Thymus (tissue), 11 donors: ENCODE results near the gene MCOLN3. TPM values are rescaled to one million over a fixed set of nuclear protein-coding genes. Genes with fewer than 3 reads are reported as not detected.
A peak's percentile ranks its signal among the peaks of the same experiment; 100 is the strongest.

Experiments
- DNase-seq, 9 donors: peaks; one replicate each; pipeline ENCODE4 v3.0.0-alpha.2; 2013; ENCODE audit warnings: low spot score in 9 of 9, low read depth in 6 of 9, missing footprints in 1 of 9
- H3K27ac ChIP-seq, 2 donors: one replicate each; pipeline ENCODE4 v1.5.1; 2013; ENCODE audit warnings: control low read depth in 1 of 2, low read depth in 1 of 2, low read length in 1 of 2, mild to moderate bottlenecking in 1 of 2, moderate library complexity in 1 of 2
- H3K27me3 ChIP-seq, 2 donors: one replicate each; pipeline ENCODE4 v1.5.1; 2013; ENCODE audit warnings: low read length in 1 of 2; ENCODE audit not compliant: control insufficient read depth in 2 of 2, insufficient read depth in 1 of 2
- H3K36me3 ChIP-seq, 2 donors: one replicate each; pipeline ENCODE4 v1.5.1; 2013; ENCODE audit warnings: low read length in 1 of 2, mild to moderate bottlenecking in 1 of 2, moderate library complexity in 1 of 2; ENCODE audit not compliant: control insufficient read depth in 2 of 2, insufficient read depth in 2 of 2
- H3K4me1 ChIP-seq, 2 donors: one replicate each; pipeline ENCODE4 v1.5.1; 2013; ENCODE audit warnings: low read length in 2 of 2; ENCODE audit not compliant: control insufficient read depth in 2 of 2, insufficient read depth in 2 of 2
- H3K4me3 ChIP-seq, 2 donors: one replicate each; pipeline ENCODE4 v1.5.1; 2013; ENCODE audit warnings: low read length in 2 of 2, control low read depth in 1 of 2, mild to moderate bottlenecking in 1 of 2
- H3K9me3 ChIP-seq, 2 donors: one replicate each; pipeline ENCODE4 v1.5.1; 2013; ENCODE audit warnings: low read length in 1 of 2, mild to moderate bottlenecking in 1 of 2; ENCODE audit not compliant: control insufficient read depth in 2 of 2, insufficient read depth in 1 of 2
- WGBS: extraction: QIAGEN DNeasy Blood & Tissue Kit; methylation state at CpG from one replicate; pipeline ENCODE4 v1.1.7; 2013; 5-methylcytosine and 5-hydroxymethylcytosine counted together
- polyA plus RNA-seq: library from polyadenylated mRNA; stranded (reverse); fragments of 200-250 nt; gene quantifications from one replicate; pipeline ENCODE4 v1.2.3, GENCODE V29; 2013
- total RNA-seq: library from RNA; stranded (reverse); fragments of 120-200 nt; gene quantifications from one replicate; pipeline ENCODE4 v1.2.4, GENCODE V29; 2013
- donor health status: healthy.

Gene MCOLN3
- total and polyA plus RNA-seq, 2 donors, result 5.6 to 13.4 TPM

DNA sequence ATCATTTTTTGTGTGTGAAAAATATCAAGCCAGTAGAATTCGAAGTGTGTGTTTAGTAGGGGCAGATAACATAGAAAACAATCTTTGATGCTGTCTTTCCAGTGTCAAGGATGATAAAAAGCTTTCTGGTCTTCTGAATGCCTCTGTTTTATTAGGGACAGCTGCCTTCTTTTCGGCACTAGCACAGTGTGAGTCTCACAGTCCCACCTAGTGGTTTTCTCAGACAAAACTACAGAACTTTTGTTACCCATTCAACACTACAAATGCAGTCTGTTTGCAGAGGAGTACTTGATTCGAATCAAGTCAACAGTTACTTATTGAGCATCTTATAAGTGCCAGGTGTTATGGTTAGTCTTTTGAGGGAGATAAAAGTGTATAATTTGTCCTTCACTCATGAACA is 30.6 kb upstream of the MCOLN3 start:
- H3K27me3 ChIP-seq, result no peaks in the 10 kb centered on the region
- no peaks in the 10 kb centered on the region for H3K36me3 ChIP-seq
- 77% methylated on average over 3 of the region's 3 CpGs for WGBS
- H3K4me3 ChIP-seq, result no peak overlapping the region
- peaks cover 0 to 2% of the 10 kb centered on the region in 2 donors for H3K9me3 ChIP-seq
- no peak for DNase-seq
- H3K4me1 ChIP-seq, result no peaks in the 10 kb centered on the region
- no peak overlapping the region for H3K27ac ChIP-seq

- H3K9me3 ChIP-seq, result no peaks in the 10 kb centered on the region
- no peaks in the 10 kb centered on the region for H3K4me1 ChIP-seq
- H3K4me3 ChIP-seq, result no peak overlapping the region
- no peak for DNase-seq
- no peaks in the 10 kb centered on the region for H3K36me3 ChIP-seq
- H3K27me3 ChIP-seq, result no peaks in the 10 kb centered on the region
- 97% methylated on average over 3 of the region's 3 CpGs for WGBS
- H3K27ac ChIP-seq, result no peak overlapping the region
Observed at GRCh38 chr1:85074365-85074964, 26.2 kb upstream of the MCOLN3 start.

GRCh38 chr1:85070972-85071492 is 22.7 kb upstream of the MCOLN3 start:
- H3K9me3 ChIP-seq, result no peaks in the 10 kb centered on the region
- H3K27me3 ChIP-seq, result no peaks in the 10 kb centered on the region
- no peak overlapping the region for H3K27ac ChIP-seq
- DNase-seq, result no peak
- H3K4me3 ChIP-seq, result no peak overlapping the region
- H3K36me3 ChIP-seq, result no peaks in the 10 kb centered on the region
- no peaks in the 10 kb centered on the region for H3K4me1 ChIP-seq
- WGBS, result 97% methylated on average over 3 of the region's 3 CpGs

DNA sequence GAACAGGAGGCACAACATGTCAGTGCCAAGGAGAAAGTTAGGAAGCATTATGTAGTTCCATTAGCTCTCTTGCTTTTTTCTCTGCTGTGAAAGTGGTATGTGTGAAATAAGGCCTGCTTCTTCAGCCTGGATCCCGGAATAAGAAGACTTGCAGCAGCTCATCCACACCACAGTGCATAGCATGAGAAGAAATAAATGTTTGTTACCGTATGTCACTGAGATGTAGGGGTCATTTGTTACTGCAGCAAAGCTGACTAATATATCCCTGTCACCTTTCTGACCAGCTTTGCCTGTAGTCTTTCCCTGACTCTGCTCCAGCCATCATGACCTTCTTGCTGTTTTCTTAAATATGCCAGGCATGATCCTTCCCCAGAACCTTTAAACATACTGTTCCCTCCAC is 20.5 kb upstream of the MCOLN3 start:
- Histone ChIP-seq H3K27ac (no peak overlapping the region), H3K36me3 (no peaks in the 10 kb centered on the region), H3K4me3 (no peak overlapping the region), H3K4me1 (no peaks in the 10 kb centered on the region), H3K9me3 (no peaks in the 10 kb centered on the region), H3K27me3 (no peaks in the 10 kb centered on the region)
- no peak for DNase-seq
- 98% methylated on average over 2 of the region's 2 CpGs for whole genome bisulfite sequencing

- no peak for DNase-seq
- H3K27me3 ChIP-seq, result peaks cover 0 to 4% of the 10 kb centered on the region in 2 donors
- no peak overlapping the region for H3K27ac ChIP-seq
- WGBS, result 98% methylated on average over 1 of the region's 1 CpG
- no peaks in the 10 kb centered on the region for H3K9me3 ChIP-seq
- no peaks in the 10 kb centered on the region for H3K36me3 ChIP-seq
- H3K4me3 ChIP-seq, result no peak overlapping the region
- peaks cover 0 to 12% of the 10 kb centered on the region in 2 donors for H3K4me1 ChIP-seq
Observed at GRCh38 chr1:85065550-85065949, 17.2 kb upstream of the MCOLN3 start.

GRCh38 chr1:85062425-85063026 is 14.2 kb upstream of the MCOLN3 start:
- no peaks in the 10 kb centered on the region for H3K9me3 ChIP-seq
- peaks cover 0 to 12% of the 10 kb centered on the region in 2 donors for H3K4me1 ChIP-seq
- H3K36me3 ChIP-seq, result no peaks in the 10 kb centered on the region
- peak overlapping the region in 1 of 2 donors; percentile 42 for H3K27ac ChIP-seq
- 53% methylated on average over 7 of the region's 7 CpGs for WGBS
- H3K4me3 ChIP-seq, result no peak overlapping the region
- H3K27me3 ChIP-seq, result peaks cover 0 to 4% of the 10 kb centered on the region in 2 donors
- no peak for DNase-seq

- Histone ChIP-seq H3K4me1 (peaks cover 0 to 12% of the 10 kb centered on the region in 2 donors), H3K27me3 (peaks cover 0 to 4% of the 10 kb centered on the region in 2 donors), H3K9me3 (no peaks in the 10 kb centered on the region), H3K27ac (peak overlapping the region; percentile 42 to 65), H3K36me3 (no peaks in the 10 kb centered on the region), H3K4me3 (peak overlapping the region; percentile 18 to 41)
- peak; percentile 75 to 97 (median 90) for DNase-seq
- 15% methylated on average over 25 of the region's 25 CpGs for WGBS
Observed at GRCh38 chr1:85061711-85062424, 13.6 kb upstream of the MCOLN3 start.

GRCh38 chr1:85060038-85060437 is 11.7 kb upstream of the MCOLN3 start:
- DNase-seq, result no peak
- H3K9me3 ChIP-seq, result no peaks in the 10 kb centered on the region
- peaks cover 0 to 4% of the 10 kb centered on the region in 2 donors for H3K27me3 ChIP-seq
- H3K4me3 ChIP-seq, result no peak overlapping the region
- no peak overlapping the region for H3K27ac ChIP-seq
- H3K4me1 ChIP-seq, result peaks cover 0 to 12% of the 10 kb centered on the region in 2 donors
- no peaks in the 10 kb centered on the region for H3K36me3 ChIP-seq
- WGBS, result 97% methylated on average over 2 of the region's 2 CpGs

DNA sequence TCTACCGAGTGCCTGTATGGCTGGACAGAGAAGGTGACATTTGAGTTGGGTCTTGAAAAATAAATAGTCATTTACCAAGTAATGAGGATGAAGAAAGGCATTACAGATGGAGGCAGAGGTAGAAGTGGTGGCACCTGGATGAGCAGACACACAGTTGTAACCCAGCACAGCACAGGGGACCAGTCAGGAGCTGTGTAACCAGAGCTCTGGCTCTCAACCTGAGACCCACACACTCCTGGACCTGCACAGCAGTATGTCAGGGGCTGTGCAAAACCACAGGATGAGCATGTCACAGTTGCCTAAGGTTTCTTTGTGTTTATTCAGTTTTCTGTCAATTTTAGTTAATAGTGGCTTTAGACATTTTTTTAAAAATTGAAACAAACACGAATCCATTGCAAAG is 11.3 kb upstream of the MCOLN3 start:
- no peak for DNase-seq
- WGBS, result 95% methylated on average over 2 of the region's 2 CpGs
- Histone ChIP-seq H3K27ac (no peak overlapping the region), H3K9me3 (no peaks in the 10 kb centered on the region), H3K4me1 (peaks cover 0 to 12% of the 10 kb centered on the region in 2 donors), H3K27me3 (peaks cover 0 to 4% of the 10 kb centered on the region in 2 donors), H3K36me3 (no peaks in the 10 kb centered on the region), H3K4me3 (no peak overlapping the region)
